DND-41 (cell line): Measurements from ENCODE around the gene FITM2.

ENCODE experiments used
- EZH2 ChIP-seq: IDR thresholded peaks from 3 replicates; pipeline ENCODE4 v1.6.1; 2012; ENCODE audit warnings: borderline replicate concordance, low read depth, mild to moderate bottlenecking, moderate library complexity, low read length, inconsistent platforms; ENCODE audit not compliant: severe bottlenecking
- TF ChIP-seq, protein P1 (sequence below): IDR thresholded peaks from 2 replicates; pipeline ENCODE4 v1.5.1; 2012; ENCODE audit warnings: borderline replicate concordance, low read length, moderate library complexity, mild to moderate bottlenecking; ENCODE audit not compliant: poor library complexity, severe bottlenecking; ENCODE audit errors: extremely low read depth

GRCh38 chr20:44343162-44343675 is 32.2 kb upstream of the FITM2 start:
- TF ChIP-seq, protein P1, sequence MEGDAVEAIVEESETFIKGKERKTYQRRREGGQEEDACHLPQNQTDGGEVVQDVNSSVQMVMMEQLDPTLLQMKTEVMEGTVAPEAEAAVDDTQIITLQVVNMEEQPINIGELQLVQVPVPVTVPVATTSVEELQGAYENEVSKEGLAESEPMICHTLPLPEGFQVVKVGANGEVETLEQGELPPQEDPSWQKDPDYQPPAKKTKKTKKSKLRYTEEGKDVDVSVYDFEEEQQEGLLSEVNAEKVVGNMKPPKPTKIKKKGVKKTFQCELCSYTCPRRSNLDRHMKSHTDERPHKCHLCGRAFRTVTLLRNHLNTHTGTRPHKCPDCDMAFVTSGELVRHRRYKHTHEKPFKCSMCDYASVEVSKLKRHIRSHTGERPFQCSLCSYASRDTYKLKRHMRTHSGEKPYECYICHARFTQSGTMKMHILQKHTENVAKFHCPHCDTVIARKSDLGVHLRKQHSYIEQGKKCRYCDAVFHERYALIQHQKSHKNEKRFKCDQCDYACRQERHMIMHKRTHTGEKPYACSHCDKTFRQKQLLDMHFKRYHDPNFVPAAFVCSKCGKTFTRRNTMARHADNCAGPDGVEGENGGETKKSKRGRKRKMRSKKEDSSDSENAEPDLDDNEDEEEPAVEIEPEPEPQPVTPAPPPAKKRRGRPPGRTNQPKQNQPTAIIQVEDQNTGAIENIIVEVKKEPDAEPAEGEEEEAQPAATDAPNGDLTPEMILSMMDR: no peak
- no peak for TF ChIP-seq EZH2
